HUES64 (cell line): Measurements from ENCODE around the gene GPC4. TPM values are rescaled to one million over a fixed set of nuclear protein-coding genes. Genes with fewer than 3 reads are reported as not detected.
A peak's percentile ranks its signal among the peaks of the same experiment; 100 is the strongest.

ENCODE experiments used
- H3K27ac ChIP-seq: 2 replicates; pipeline ENCODE4 v1.7.0; 2013; ENCODE audit warnings: low read depth, low read length, inconsistent platforms
- H3K27me3 ChIP-seq: 2 replicates; pipeline ENCODE4 v1.6.1; 2013; ENCODE audit warnings: mild to moderate bottlenecking, low read length; ENCODE audit not compliant: insufficient read depth
- H3K36me3 ChIP-seq: 2 replicates; pipeline ENCODE4 v1.6.1; 2013; ENCODE audit warnings: mild to moderate bottlenecking, low read length; ENCODE audit not compliant: insufficient read depth
- H3K4me1 ChIP-seq: 2 replicates; pipeline ENCODE4 v1.6.1; 2013; ENCODE audit warnings: mild to moderate bottlenecking, low read length, moderate library complexity; ENCODE audit not compliant: insufficient read depth
- H3K4me3 ChIP-seq: 2 replicates; pipeline ENCODE4 v1.5.1; 2013; ENCODE audit warnings: mild to moderate bottlenecking, low read length, moderate library complexity
- H3K9ac ChIP-seq: 2 replicates; pipeline ENCODE4 v1.6.1; 2013; ENCODE audit warnings: mild to moderate bottlenecking, low read depth, low read length
- H3K9me3 ChIP-seq: 2 replicates; pipeline ENCODE4 v1.6.1; 2013; ENCODE audit warnings: low read depth, low read length; ENCODE audit not compliant: insufficient read depth
- WGBS: fragments of 150-250, 120-280 bp; methylation state at CpG from one replicate; pipeline ENCODE4 v1.1.7; 2013; ENCODE audit warnings: missing lambda C conversion rate; 5-methylcytosine and 5-hydroxymethylcytosine counted together
- polyA plus RNA-seq, 2 experiments: library from polyadenylated mRNA; stranded (reverse); fragments of 50-300 nt; gene quantifications; one replicate each; pipeline ENCODE4 v1.2.3, GENCODE V29; 2013

The GPC4 gene
- 91.7 TPM for polyA plus RNA-seq (2013, experiment 1 of 2)
- 81.7 TPM for polyA plus RNA-seq (2013, experiment 2 of 2)

DNA sequence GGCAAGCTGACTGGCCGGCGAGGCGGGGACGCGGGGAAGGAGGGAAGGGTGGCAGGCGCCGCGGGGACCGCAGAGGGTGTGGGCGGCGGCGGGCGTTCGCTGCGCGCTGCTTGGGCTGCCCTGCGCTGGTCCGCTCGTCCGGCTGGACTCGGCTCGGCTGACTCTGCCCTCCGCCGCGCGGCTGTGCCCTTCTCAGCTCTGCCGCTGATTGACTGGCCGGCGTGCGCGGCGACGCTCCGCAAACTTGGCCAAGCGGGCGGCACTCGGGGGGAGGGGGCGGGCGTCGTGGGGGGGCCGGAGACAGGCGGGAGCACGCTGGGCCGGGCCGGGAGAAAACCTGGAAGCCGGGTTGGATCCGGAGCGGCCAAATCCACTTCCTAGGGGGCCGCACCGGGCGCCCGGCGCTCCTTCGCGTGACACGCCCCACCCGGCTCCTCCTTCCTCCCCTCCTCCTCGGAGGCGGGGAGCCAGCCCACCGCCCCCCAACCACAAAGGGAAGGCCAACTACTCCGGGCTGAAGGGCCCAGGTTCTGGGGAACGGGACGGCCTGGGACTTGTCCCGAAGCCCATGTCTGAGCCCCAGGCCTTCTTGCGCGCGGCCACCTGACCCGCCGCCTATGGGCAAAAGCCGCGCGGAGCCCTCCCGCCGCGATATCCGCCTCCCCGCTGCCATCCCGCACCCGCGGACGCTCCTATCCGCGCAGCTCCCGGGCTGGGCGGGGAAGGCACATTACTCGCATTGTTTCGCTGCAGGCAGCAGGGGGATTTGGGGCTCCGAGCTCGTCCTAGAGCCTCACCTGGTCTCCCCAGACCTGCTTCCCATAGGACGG is at the start of gene GPC4:
Gene GPC4, minus strand, starts transcription at position 214 of the 830 bp plus-strand sequence. CDS start 524 bp downstream, outside the sequence.
- Histone ChIP-seq H3K36me3 (peaks cover 24% of the 10 kb centered on the region), H3K9ac (peak within 1 kb of the TSS; percentile 84), H3K27me3 (peaks cover 10% of the 10 kb centered on the region; the same call in 1 of the 2 replicates), H3K9me3 (no peaks in the 10 kb centered on the region), H3K4me1 (peaks cover 39% of the 10 kb centered on the region), H3K4me3 (peak within 1 kb of the TSS; percentile 87), H3K27ac (peak within 1 kb of the TSS; percentile 83)
- WGBS, result 0% methylated on average over 87 of the region's 90 CpGs

DNA sequence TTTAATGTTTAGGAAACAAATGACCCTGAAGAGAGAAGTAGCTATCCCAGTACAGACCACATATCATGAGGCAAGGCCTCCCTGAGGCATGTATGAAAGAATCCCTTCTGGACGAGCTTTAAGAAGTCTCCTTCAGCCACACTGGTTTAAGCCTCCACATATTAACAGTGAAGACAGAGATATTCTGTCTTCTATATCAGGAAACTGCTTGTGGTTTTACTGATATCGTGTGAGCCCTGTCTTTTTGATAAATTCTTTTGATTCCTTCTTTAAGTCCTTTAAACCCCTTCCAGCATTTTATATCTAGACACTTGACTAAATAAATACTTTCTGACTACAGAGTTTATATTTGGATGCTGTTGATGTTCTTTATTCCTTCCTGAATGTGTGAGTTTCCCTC is 45.9 kb upstream of the GPC4 start:
- H3K9me3 ChIP-seq, result no peaks in the 10 kb centered on the region
- H3K27ac ChIP-seq, result no peak overlapping the region
- H3K9ac ChIP-seq, result no peak overlapping the region
- H3K4me1 ChIP-seq, result no peaks in the 10 kb centered on the region
- no peak overlapping the region for H3K4me3 ChIP-seq
- no peaks in the 10 kb centered on the region for H3K36me3 ChIP-seq
- no peaks in the 10 kb centered on the region for H3K27me3 ChIP-seq
- 100% methylated on average over 1 of the region's 2 CpGs for WGBS

DNA sequence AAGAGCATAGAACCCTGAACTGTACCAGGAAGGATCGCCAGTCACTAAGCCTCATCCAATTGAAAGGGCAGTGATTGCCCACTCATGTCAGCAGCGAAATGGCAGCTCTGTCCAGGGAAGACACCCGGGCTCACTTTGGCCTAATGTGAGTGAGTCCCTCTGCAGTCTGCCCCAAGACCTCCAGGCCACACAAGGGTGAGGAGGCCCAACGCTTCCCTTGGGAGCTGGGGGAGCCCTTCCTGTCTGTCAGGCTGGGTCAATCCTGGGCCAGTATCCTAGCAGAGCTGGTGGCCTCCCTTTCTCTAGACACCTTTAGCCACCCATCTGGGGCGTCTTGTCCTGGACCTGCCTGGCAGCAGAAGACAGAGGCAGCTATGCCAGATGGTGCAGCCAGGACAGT is 39.6 kb upstream of the GPC4 start:
- H3K9ac ChIP-seq, result peak overlapping the region; percentile 29; the same call in 1 of the 2 replicates
- no peak overlapping the region for H3K4me3 ChIP-seq
- peak overlapping the region; percentile 90; the same call in 1 of the 2 replicates for H3K27ac ChIP-seq
- 44% methylated on average over 5 of the region's 5 CpGs for WGBS
- H3K4me1 ChIP-seq, result peaks cover 5% of the 10 kb centered on the region; the same call in 1 of the 2 replicates
- no peaks in the 10 kb centered on the region for H3K27me3 ChIP-seq
- no peaks in the 10 kb centered on the region for H3K9me3 ChIP-seq
- no peaks in the 10 kb centered on the region for H3K36me3 ChIP-seq

DNA sequence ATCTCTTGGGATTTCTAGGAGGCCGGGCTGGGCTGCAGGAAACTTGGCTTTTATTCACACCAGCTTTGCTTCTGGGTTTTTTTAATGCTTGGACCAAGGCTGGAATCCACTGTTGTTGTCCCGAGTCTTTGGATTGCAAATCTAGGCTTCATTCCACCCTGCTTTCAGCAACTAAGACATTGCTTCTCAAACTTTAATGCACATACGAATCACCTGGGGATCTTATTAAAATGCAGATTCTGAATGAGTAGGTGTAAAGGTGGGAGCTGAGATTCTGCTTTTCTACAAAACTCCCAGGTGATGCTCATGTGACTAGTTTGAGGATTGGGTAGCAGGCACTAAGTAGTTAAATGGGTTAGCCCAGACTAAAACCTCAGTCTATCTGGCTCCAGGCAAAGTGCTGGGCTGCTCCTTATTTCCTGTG is 39.2 kb upstream of the GPC4 start:
- 14% methylated on average over 2 of the region's 3 CpGs for WGBS
- H3K27ac ChIP-seq, result peak overlapping the region; percentile 90; the same call in 1 of the 2 replicates

DNA sequence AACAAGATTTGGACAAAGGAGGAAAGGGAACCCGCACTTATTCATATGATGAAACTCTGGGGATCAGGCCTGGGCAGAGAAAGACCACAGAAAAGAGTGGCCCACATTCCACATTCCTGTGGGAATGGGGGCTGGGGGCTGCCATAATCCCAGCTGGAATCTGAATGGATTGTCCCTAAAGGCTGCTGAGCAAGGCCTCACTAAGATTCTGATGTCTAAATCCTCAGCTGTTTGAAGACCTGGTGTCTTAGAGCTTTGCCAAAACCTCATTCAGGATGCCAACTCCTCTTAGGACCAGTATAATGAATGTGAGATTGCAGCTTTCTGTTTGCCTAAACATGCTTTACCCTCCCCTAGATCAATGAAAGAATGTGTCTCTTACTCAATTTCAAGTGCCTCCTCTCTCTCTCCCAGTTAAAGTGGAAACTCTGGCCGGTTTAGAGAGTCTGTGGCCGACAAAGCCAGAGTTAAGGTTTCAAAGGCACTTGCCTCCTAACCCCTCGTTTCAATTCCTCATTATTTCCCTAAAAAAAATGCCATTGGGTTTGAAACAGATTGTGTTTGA is 33.3 kb upstream of the GPC4 start:
- Histone ChIP-seq H3K27ac (peak overlapping the region; percentile 34; the same call in 1 of the 2 replicates), H3K9ac (no peak overlapping the region), H3K9me3 (no peaks in the 10 kb centered on the region), H3K36me3 (no peaks in the 10 kb centered on the region), H3K4me3 (no peak overlapping the region), H3K27me3 (no peaks in the 10 kb centered on the region), H3K4me1 (peaks cover 21% of the 10 kb centered on the region)
- 56% methylated on average over 3 of the region's 4 CpGs for WGBS

More for the DNA sequence above, 39.2 kb upstream of the GPC4 start:
- Histone ChIP-seq H3K9ac (no peak overlapping the region), H3K36me3 (no peaks in the 10 kb centered on the region), H3K9me3 (no peaks in the 10 kb centered on the region), H3K4me3 (no peak overlapping the region), H3K27me3 (no peaks in the 10 kb centered on the region), H3K4me1 (peaks cover 5% of the 10 kb centered on the region; the same call in 1 of the 2 replicates)

DNA sequence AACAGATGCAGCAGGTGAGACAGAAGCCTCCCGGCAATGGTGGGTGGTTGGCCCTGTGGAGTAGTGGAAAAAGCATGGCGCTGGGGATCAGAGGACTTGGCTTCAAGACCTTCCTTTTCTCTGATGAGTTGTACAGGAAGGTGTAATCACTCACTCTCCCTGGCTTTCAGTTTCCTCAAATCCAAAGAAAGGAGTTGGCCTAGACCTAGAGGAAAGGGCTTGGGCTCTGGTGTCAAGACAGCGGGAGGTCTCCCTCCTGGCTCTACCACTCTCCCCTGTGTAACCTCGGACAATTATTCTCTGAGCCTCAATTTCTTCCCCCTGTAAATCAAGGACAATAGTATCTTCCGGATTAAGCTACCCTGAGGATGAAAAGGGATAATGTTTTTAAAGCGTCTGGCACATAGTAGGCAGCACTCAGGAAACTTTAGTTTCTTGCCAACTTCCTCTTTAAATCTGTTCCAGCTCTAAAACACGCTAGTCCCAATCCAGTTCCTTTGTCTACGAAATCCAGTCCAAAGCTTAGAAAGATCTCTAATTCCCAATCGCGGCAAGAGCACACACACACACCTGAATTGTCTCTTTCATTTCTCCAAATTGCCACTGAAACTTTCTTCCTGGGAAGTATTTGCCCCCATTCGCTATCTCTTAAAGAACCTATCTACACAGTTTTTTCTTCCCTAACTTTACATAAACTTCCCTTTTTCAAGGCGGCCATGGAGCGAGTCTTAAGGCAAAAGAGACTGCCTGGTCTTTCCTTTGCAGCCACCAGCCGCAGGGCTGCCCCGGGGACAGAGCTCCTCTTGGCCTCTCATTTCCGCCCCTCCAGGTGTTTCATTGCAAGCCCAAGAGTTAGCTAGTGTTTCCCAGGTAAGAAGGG is 29.9 kb upstream of the GPC4 start:
- Histone ChIP-seq H3K4me1 (peaks cover 32% of the 10 kb centered on the region), H3K27ac (peak overlapping the region; percentile 60), H3K4me3 (peak overlapping the region; percentile 54), H3K9ac (peak overlapping the region; percentile 57), H3K9me3 (no peaks in the 10 kb centered on the region), H3K27me3 (no peaks in the 10 kb centered on the region; the same call in 1 of the 2 replicates), H3K36me3 (no peaks in the 10 kb centered on the region)
- 8% methylated on average over 13 of the region's 16 CpGs for WGBS

DNA sequence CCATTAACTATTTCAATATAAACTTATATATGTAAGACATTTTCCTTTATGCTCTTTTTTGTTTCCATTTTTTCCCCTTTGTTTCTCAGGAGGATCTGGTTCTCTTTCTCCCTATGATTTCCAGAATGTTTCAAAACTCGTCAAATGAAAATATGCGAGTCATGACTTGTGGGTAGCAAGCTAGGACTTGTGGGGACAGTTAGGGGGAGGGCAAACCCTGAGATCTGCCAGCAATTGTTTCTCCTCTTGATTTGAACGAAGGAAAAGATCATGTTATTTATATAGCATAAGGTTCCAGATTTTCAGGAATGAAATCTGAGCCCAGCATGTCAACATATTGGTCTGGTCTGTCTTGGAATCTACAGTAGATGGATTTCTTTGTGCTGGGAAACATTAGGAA is 28.9 kb upstream of the GPC4 start:
- 90% methylated on average over 3 of the region's 3 CpGs for WGBS
- peaks cover 38% of the 10 kb centered on the region for H3K4me1 ChIP-seq
- no peak overlapping the region for H3K4me3 ChIP-seq
- no peak overlapping the region for H3K27ac ChIP-seq
- no peaks in the 10 kb centered on the region for H3K9me3 ChIP-seq
- no peaks in the 10 kb centered on the region for H3K36me3 ChIP-seq
- no peak overlapping the region for H3K9ac ChIP-seq
- H3K27me3 ChIP-seq, result no peaks in the 10 kb centered on the region; the same call in 1 of the 2 replicates

DNA sequence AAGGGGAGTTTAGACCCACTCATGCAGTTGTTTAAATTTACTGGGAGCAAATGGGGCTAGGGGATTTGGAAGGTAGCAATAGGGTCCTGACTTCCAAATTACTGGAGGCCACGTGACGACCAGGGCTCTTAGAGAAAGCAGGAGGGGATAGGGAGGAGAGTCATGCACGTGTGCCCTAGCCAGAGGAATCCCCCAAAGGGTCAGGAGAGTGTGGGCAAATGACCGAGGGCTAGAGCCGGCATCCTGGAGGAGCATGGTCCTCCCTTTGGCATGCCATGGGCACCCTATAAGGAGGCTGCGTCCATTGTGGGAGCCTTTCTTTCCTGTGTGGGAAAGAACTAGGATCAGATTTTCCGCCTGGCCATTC is 25.5 kb upstream of the GPC4 start:
- peaks cover 44% of the 10 kb centered on the region for H3K4me1 ChIP-seq
- WGBS, result 12% methylated on average over 7 of the region's 7 CpGs
- peak overlapping the region; percentile 82; the same call in 1 of the 2 replicates for H3K27ac ChIP-seq
- H3K36me3 ChIP-seq, result no peaks in the 10 kb centered on the region
- H3K9ac ChIP-seq, result no peak overlapping the region
- H3K9me3 ChIP-seq, result no peaks in the 10 kb centered on the region
- H3K27me3 ChIP-seq, result no peaks in the 10 kb centered on the region; the same call in 1 of the 2 replicates
- no peak overlapping the region for H3K4me3 ChIP-seq

DNA sequence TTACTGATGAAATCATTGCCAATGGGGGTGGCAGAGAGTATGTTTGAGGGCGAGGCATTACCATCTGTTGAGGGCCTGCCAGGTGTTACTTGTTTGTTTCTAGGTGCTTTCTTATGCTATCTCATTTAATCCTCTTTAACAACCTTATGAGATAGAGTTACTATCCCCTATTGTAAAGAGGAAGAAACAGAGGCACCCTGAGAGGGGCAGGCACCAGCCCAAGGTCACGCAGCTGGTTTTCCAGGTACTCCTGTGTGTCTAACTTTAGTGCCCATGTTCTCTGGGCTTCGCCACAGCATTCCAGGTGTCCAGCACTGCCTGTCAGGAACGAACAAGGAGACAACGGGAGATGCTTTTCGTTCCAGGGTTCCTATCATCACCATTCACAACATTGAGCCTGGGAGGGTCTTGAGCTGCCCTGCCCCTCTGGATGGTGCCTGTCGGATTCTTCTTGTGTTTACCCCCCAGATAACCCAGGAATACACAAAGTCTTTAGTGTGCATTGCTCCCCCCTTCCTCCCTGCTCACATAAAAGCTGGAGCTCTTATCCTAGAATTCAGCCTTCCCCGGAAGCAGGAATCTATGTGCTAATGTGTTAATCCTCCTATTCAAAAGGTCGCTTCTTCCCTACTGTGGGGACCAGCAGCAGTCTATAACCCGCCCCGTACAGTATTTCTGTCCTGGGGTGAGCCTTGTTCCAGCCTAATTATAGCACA is 24.9 kb upstream of the GPC4 start:
- H3K27me3 ChIP-seq, result no peaks in the 10 kb centered on the region; the same call in 1 of the 2 replicates
- WGBS, result 3% methylated on average over 10 of the region's 11 CpGs
- H3K27ac ChIP-seq, result peak overlapping the region; percentile 82; the same call in 1 of the 2 replicates
- H3K36me3 ChIP-seq, result no peaks in the 10 kb centered on the region
- H3K4me1 ChIP-seq, result peaks cover 50% of the 10 kb centered on the region
- peak overlapping the region; percentile 32; the same call in 1 of the 2 replicates for H3K9ac ChIP-seq
- H3K4me3 ChIP-seq, result no peak overlapping the region
- H3K9me3 ChIP-seq, result no peaks in the 10 kb centered on the region

DNA sequence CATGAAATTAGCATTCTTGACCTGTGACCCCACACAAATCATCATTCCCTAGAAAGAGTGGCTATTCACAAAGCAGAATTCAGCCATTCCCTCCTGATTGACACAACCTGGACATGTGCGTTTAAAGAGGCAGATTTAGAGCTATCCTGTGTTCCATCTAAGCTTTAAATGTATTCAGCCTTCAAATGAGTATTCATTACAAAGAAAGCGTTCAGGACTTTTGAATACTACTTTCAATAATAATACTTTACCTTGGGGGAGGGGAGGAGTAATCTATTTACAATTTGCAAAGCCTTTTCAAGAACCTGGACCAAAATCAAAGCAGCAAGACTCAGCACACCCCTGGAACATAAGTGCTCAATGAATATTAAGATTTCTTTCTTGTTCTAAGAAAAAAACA is 22.5 kb upstream of the GPC4 start:
- H3K9me3 ChIP-seq, result no peaks in the 10 kb centered on the region
- H3K27me3 ChIP-seq, result no peaks in the 10 kb centered on the region; the same call in 1 of the 2 replicates
- no peak overlapping the region for H3K9ac ChIP-seq
- WGBS, result 22% methylated on average over 1 of the region's 2 CpGs
- no peaks in the 10 kb centered on the region for H3K36me3 ChIP-seq
- H3K4me3 ChIP-seq, result no peak overlapping the region
- peak overlapping the region; percentile 69; the same call in 1 of the 2 replicates for H3K27ac ChIP-seq
- H3K4me1 ChIP-seq, result peaks cover 41% of the 10 kb centered on the region
